Measurements from ENCODE around the gene GNAO1.

Gene GNAO1

GRCh38 chr16:56198006-56198754 is 6.9 kb downstream of the GNAO1 start:
- DNase-seq (ENCODE audit: low read depth in 1 of 2, low spot score in 1 of 2): no peak

- no peak for DNase-seq (ENCODE audit: low read depth in 1 of 2, low spot score in 1 of 2)
Observed at GRCh38 chr16:56198755-56199114, 7.4 kb downstream of the GNAO1 start.

- DNase-seq (ENCODE audit: low read depth in 1 of 2, low spot score in 1 of 2): no peak
Observed at GRCh38 chr16:56199164-56199563, 7.9 kb downstream of the GNAO1 start.

DNA sequence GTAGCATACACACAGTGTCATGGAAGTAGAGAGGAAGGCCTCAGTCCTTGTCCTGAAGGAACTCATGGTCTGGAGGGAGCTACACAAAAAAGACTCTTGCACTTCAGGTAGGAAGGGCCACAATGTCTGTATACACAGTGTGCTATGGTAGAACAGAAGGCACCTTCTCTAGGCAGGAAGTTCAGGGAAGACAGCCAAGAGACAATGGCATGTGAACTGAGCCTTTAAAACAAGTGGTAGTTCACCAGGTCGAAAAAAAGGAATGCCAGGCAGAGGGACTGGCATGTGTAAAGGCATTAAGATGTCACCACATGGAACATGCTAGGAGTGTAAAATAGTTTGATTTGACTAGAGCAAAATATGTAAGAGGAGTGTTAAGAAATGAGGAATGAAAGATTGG is 9.7 kb downstream of the GNAO1 start:
- no peak for DNase-seq (ENCODE audit: low read depth in 1 of 2, low spot score in 1 of 2)

- DNase-seq (ENCODE audit: low read depth in 1 of 2, low spot score in 1 of 2): no peak
Observed at GRCh38 chr16:56202036-56202435, 10.7 kb downstream of the GNAO1 start.

GRCh38 chr16:56203052-56203451 is 11.8 kb downstream of the GNAO1 start:
- peak in 1 of 2 donors; percentile 37 for DNase-seq (ENCODE audit: low read depth in 1 of 2, low spot score in 1 of 2)

GRCh38 chr16:56204816-56205215 is 13.5 kb downstream of the GNAO1 start:
- DNase-seq (ENCODE audit: low read depth in 1 of 2, low spot score in 1 of 2): no peak

- no peak for DNase-seq (ENCODE audit: low read depth in 1 of 2, low spot score in 1 of 2)
Observed at GRCh38 chr16:56206951-56207350, 15.7 kb downstream of the GNAO1 start.

DNA sequence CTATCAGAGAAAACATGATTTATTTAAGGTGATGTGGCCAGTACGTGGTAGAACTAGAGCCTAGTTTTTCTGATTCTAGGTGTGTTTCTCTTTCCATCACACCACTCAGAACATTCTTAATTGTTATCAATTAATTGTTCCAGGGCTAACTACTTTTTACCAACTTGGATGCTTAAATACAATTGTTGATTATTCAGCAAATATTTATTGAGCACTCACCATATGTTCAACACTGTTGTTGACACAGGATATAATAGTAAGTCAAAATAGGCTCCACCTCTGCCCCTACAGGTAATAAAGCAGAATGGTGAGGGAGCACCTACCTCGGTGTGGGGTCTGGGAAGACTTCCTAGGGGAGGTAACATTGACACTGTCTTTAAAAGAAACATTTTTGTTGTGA is 16.1 kb downstream of the GNAO1 start:
- DNase-seq (ENCODE audit: low read depth in 1 of 2, low spot score in 1 of 2): no peak

DNA sequence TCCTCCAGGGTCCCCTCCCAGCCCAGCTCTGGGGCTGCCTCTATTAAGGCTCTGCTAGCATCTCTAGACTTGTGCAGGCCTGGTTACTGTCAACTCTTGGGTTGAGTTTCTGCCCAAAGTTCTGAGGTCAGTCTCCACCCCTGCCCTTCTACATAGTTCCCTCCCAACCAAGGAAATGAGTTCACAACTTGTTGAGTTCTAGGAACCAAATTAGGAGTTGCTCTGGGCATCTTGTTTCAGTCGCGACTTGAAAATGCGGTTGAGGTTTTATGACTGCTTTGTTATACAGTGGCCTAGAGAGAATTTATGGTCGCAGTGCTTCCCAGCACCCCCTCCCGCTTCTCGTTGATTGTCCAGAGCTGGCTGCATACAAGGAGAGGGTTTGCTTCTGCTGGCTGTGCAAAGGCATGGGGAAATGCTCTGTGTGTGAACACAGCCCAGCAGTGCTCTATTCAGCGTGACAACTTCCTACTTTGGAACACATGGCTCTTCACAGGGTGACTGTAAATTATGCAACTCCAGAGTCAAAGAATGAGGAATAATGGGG is 20.2 kb downstream of the GNAO1 start:
- DNase-seq (ENCODE audit: low read depth in 1 of 2, low spot score in 1 of 2): no peak

DNA sequence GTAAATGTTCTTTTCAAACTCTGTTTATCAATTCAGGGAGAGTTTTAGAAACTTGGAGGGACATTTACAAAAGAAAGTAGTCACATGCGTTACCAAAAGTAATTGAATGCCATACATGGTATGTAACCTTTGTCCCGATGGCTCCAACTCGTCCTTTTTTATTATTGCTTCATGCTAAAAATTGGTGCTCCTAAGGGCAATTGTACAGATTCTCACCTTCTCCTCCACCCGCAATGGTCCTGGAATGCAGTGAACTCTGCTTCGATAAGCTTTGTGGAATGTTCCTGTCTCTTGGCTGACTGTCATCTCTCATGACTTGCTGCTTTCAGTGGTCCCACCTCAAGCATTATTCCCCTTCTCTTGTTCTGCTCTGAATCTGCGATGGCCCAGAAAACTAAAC is 20.9 kb downstream of the GNAO1 start:
- no peak for DNase-seq (ENCODE audit: low read depth in 1 of 2, low spot score in 1 of 2)

DNA sequence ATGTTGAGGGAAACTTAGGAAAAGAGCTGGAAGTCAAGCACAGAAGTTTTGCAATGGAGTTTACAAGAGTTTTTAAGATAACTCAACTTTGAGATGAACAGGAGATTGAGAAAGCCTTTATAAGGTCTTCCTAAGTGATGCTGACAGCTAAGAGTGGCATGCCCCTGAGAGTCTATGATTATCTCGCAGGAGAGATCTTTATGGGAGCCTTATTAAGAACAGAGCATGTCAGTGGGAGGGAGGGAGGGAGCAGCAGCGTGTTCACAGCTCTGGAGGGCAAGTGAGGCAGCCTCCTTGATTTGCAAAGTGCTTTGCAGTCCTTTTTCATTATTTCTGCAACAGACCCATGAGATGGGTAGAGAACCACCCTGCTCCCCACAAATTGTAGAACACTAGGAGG is 30.7 kb downstream of the GNAO1 start:
- no peak for DNase-seq (ENCODE audit: low read depth in 1 of 2, low spot score in 1 of 2)

- no peak for DNase-seq (ENCODE audit: low read depth in 1 of 2, low spot score in 1 of 2)
Observed at GRCh38 chr16:56222474-56222997, 31.2 kb downstream of the GNAO1 start.

DNA sequence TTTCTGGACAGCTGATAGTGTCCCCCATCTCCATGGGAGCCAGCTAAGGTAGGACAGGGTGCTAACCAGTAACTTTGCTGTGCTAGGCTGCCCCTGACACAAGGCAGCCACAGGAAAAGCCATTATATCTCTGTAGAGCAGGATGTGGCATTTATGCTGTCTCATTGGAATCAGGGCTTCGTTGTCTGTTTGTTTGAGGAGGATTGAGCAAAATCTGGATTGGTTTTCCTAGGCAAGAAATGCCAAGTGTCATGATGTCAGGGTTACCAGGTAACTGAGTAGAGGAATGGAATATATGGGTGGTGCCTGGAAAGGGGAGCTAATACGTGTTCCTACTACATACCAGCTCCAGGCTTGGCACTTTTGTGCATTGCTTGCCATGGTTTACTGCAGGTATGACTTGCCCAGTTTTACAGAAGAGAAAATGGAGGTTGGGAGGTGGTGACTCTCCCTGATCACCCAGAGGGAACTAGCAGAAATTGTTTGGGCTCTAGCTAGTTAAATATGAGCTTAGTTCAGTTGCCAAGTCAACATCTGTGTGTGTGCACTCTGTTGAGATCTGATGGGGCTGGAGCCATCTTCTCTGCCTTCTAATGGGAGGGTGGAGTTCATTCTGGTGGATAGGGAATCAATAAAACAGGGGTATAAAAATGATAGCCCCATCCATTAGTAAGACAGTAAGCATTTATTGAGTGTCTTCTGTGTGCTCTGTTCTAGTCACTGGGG is 33.9 kb downstream of the GNAO1 start:
- no peak for DNase-seq (ENCODE audit: low read depth in 1 of 2, low spot score in 1 of 2)

- no peak for DNase-seq (ENCODE audit: low read depth in 1 of 2, low spot score in 1 of 2)
Observed at GRCh38 chr16:56226187-56226586, 34.9 kb downstream of the GNAO1 start.

- DNase-seq (ENCODE audit: low read depth in 1 of 2, low spot score in 1 of 2): no peak
Observed at GRCh38 chr16:56226845-56227525, 35.7 kb downstream of the GNAO1 start.

GRCh38 chr16:56227936-56228335 is 36.6 kb downstream of the GNAO1 start:
- DNase-seq (ENCODE audit: low read depth in 1 of 2, low spot score in 1 of 2): no peak

DNA sequence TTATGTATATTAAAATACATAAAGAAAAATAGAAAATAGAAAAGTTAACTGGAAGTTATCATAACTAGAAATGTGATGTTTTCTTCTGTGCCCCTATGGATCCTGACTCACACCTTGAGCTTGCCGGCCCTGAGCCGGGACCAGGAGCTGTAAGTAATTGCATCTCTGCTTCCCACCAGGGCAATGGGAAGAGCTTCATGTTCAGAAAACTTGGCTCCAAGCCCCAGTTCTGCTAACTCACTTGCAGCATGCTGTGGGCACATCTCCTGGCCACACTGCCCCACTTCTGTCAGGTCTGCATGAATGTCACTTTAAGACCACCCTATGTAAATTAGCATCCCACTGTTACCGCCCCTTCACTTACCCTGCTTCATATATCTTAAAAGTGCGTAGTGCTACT is 37.2 kb downstream of the GNAO1 start:
- no peak for DNase-seq (ENCODE audit: low read depth in 1 of 2, low spot score in 1 of 2)

GRCh38 chr16:56233795-56234566 is 42.7 kb downstream of the GNAO1 start:
- DNase-seq (ENCODE audit: low read depth in 1 of 2, low spot score in 1 of 2): no peak

DNA sequence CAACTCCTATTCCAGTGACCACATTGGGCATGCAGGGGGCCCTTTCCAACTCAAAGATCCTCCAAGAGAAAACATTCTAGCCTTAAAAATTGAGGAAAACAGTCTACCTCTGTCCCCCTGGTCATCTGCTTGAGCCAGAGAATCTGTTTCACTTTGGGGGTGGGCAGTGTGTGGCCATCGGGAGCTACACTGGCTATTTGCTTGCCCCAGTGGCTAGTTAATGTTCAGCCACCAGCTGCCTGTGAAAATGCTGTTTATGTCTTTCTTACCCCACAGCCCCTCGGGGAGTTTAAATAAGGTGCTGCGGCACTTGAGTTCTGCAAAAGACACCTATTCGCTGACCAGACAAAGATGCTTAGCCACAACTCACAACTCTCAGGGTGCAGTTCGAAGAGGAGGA is 43.4 kb downstream of the GNAO1 start:
- no peak for DNase-seq (ENCODE audit: low read depth in 1 of 2, low spot score in 1 of 2)

GRCh38 chr16:56237451-56237930 is 46.2 kb downstream of the GNAO1 start:
- no peak for DNase-seq (ENCODE audit: low read depth in 1 of 2, low spot score in 1 of 2)

Measured in activated T-helper 1 cell treated with anti-CD3 and anti-CD28 coated beads, Interleukin-2, amount 50 U/mL, for 16 hours (primary cell).